ENCODE measurements around the gene CLSTN2.

The CLSTN2 gene

DNA sequence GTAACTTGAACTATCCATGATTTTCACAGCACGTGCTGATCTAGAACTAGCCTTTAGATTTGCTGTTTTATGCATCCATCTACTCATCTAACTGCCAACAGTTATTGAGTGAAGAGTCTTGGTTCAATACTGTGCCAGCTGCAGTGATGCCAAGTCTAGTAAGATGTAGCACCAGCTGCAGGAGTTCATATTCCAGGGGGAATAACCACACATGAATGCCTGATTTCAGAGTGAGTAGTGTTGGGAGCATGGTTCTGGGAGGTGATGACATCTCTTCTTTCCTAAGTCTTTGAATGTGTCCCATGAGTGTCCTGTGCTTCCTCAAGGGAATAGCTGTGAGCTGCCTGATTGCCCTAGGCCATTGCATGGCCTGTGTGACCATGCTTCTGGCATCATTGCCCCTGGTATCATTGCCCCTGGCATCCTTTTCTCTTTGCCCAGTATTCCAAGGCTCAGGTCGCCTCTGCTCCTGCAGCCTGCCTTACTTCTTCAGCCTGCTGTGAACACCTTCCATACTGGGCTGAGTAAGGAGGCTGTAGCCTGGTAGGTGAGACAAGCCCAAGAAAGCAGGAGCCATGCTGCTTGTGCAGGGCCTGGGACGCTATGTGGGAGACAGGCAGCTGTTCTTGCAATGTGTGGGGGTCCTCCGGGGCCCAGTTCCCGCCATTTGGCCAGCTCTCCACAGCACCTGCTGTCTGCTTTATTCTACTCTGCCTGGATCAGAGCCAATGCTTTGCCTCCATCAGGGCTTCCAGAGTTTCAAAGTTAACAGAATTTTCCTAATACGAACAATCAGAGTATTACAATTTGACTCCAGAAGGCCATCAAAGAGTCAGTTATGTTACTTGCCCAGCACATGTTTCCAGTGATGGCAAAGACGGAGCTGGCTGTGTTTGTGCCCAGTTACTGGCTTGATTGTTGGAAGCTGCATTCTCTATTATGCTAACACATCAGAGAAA is 73.2 kb downstream of the CLSTN2 start:
- no peak for DNase-seq

DNA sequence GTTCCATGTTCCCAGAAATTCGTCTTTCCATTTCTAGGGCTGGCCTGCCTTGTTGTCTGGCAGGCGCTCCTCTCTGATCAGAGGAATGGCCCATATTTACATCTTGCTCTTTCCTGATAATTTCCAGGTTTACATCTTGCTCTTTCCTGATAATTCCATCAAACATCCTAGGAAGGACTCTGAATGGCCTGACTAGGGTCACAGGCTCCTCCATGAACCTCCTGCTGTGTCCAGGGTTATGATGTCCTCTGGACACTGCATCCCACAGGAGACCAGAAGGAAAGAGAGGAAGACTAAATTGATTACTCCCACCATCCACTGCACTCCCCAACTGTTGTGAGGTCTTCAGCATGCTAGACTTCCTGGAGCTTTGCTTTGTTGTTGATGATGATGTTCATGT is 75.4 kb downstream of the CLSTN2 start:
- DNase-seq, result no peak

DNA sequence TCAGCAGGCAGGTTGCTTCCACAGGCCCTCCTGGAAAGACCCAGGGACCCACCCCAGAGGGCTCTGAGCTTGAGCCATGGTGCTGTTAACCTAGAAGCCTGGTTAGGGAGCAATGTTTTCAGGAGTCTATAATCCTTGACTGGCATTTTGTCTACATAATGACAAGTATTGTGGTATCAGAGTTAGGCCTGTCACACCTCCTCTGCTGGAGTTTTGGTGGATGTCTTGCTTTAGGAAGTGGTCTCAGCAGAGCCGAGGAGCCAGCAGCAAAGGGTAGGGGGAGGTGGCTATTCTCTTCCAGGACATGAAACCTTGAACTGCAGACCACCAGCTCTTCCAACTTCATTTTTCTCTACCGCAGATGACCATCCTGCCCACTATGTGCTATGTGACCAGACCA is 76.1 kb downstream of the CLSTN2 start:
- no peak for DNase-seq

- DNase-seq, result no peak
Observed at GRCh38 chr3:140011611-140012277, 76.8 kb downstream of the CLSTN2 start.

DNA sequence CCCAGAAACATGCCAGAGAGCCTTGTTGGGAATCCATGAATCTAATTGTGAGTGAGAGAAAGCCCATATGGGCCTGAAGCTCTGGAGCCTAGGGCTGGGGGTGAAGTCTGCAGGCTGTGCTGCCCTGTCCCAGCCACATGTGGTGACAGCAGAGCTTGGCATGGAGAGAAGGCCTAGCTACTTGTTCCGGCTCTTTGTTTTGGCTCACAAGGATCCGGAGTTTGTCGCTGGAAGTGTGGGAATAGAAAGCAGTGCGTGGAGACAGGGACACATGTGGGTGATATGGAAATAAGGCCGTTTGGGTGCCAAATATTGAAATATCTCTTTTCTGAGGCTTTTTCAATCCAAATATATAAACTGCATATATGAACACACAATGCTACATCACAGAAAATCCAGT is 78.2 kb downstream of the CLSTN2 start:
- no peak for DNase-seq

DNA sequence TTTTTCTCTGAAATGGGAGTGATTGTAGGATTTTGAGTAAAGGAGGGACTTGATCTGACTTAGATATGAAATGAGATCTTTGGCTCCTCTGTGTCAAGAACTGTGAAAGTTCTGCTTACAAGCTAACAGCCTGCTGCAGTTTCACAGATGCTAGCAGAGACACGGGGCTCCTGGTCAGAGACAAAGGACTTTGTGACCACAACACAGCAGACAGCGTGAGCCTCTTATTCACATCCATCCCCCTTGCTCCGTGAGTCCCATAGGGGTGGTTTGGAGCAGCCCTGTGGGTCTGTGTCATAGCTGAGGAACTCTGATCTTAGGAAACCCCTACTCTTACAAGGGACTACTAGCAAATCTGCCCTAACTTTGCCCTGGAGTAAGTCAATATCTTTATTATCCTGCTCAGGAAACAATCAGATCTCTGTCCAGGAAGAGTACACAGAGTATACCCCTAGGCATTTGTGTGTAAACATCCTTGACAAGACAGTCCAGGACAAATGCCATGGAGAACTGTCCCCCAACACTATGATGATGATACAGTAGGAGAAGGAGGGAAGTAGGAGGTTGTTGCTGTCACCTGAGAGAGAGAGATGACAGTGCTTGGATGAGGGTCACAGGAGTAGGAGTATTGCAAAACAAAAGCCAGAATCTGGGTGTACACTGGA is 80.0 kb downstream of the CLSTN2 start:
- no peak for DNase-seq

GRCh38 chr3:140015741-140016140 is 80.8 kb downstream of the CLSTN2 start:
- no peak for DNase-seq

- no peak for DNase-seq
Observed at GRCh38 chr3:140018556-140018955, 83.6 kb downstream of the CLSTN2 start.

- DNase-seq, result no peak
Observed at GRCh38 chr3:140019946-140020345, 85.0 kb downstream of the CLSTN2 start.

DNA sequence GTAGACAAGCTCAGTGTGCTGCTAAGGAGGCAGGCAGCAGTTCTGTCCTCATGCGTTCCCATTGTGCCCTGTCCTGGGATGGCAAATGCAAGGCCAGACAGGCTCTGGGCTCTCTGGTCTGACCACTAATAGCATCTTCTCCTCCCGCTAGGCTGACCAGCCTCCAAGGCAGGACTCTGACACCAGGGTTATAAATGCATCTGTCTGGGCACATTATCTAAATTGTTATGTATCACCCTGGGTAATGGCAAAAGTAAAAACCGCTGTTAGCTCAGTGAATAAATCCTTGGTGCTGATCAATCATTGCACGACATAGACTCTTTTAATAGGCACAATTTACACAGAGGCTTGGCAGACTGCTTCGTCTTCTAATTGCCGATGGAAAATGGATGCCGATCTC is 85.6 kb downstream of the CLSTN2 start:
- no peak for DNase-seq

GRCh38 chr3:140021269-140021668 is 86.3 kb downstream of the CLSTN2 start:
- DNase-seq, result no peak

- no peak for DNase-seq
Observed at GRCh38 chr3:140022066-140022770, 87.2 kb downstream of the CLSTN2 start.

DNA sequence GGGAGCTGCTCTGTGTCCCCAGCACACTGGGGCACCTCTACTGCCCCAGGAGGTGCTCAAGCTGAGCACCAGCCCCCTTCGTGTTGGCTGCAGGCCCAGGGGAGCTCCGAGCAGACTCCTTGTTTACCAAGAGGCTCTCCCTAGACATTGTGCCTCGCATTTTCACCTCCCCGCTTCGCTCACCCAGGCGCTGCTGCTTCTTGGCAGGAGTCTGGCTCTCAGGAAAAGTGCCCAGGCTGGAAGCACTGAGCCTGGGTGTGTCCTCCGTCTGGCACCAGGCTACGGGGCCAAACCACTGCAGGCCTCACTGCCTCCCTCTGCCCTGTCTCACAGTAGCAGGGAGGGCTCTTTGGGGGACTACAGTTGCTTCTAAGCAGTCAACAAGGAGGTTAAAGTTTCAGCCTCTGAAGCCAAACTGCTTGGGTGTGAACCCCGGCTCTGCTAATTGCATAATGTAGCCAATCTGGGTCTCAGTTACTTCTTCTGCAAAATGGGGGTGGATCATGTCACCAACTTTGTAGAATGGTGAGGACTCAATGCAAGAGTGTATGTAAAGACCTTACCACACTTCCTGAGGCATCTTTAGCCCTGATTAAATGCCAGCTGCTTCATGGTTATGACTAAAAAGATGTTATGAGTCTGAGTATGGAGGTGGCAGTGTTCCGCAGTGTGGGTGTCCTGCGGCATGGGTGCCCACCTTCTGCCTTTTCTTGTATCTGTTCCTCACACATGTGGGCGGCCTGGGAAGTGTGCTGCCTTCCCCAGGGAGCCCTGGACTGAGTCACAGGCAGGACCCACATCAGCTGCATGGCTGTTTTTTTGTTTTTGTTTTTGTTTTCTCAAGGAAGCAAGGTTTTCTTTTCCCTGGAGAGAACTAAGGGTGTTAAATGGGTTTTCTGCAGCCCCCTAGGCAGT is 88.9 kb downstream of the CLSTN2 start:
- no peak for DNase-seq

- DNase-seq, result no peak
Observed at GRCh38 chr3:140031170-140031569, 96.2 kb downstream of the CLSTN2 start.

- no peak for DNase-seq
Observed at GRCh38 chr3:140034058-140034457, 99.1 kb downstream of the CLSTN2 start.

- DNase-seq, result no peak
Observed at GRCh38 chr3:140035871-140036270, 100.9 kb downstream of the CLSTN2 start.

DNA sequence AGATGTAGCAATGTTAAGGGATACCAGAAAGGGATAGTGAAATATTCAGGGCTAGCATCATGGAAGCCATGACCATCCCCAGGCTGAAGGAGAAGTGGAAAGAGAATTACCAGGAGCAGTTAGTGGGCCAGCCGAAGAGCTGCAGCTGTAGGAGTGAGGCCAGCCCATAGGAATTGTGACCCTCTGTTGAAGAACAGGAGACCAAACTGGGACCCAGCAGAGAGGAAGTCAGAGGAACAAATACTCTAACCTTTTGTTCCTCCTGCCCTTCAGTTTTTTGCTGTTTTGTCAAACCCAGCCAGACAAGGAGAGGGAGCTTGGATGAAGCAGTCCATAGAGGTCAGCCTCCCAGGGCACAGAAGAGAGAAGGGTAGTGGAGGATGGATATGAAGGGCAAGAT is 115.4 kb downstream of the CLSTN2 start:
- DNase-seq, result no peak

- DNase-seq, result peak; percentile 8
Observed at GRCh38 chr3:140051019-140051957, 116.3 kb downstream of the CLSTN2 start.

- DNase-seq, result no peak
Observed at GRCh38 chr3:140052771-140053702, 118.1 kb downstream of the CLSTN2 start.

DNA sequence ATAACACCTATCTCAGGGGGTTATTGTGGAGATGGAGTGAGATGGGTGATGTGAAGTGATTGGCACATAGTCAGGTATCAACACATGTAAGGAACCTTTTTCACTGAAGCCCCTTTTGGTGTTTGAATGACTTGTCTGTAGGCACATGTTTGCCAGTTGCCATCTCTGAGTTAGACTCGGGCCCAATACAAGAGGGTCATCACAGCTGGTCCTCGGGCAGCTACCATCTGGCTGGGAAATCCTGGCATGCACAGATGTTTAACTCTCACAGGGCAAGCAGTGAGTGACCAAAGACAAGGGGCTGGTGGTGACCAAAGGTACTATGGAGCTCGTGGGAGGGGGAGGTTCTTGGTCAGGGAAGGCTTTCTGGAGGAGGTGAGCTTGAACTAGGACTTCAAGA is 118.8 kb downstream of the CLSTN2 start:
- DNase-seq, result no peak
